Measurements from ENCODE around the gene USP3. TPM values are rescaled to one million over a fixed set of nuclear protein-coding genes. Genes with fewer than 3 reads are reported as not detected.

Gene USP3
- total and polyA plus RNA-seq, 2 donors (not counting 3 experiments of a cell fraction or from before 2014, with no cell fraction given) = 18.8 to 52.4 TPM

DNA sequence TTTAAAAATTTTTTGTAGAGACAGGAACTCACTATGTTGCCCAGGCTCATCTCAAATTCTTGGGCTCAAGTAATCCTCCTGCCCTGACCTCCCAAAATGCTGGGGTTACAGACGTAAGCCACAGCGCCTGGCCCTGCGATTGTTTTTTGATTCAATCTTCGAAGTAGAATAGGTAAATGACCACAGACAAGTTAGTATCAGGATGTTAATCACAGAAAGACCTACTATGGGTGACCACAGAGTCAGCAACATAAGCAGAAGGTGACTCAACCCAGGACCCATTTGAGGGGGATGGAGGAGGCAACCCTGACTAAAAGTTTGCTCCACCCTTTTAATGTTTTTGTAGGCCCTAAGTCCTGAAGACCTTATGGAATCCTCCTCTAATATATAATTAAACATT is 10.0 kb upstream of the USP3 start:
- ChIA-PET CTCF (no interaction called here), POLR2A (no interaction called here)
- dilution Hi-C loops (cut with MboI; ENCODE audit: extremely low pct_ligation_motif_present, low sequenced_read_pairs) = no loop called here

DNA sequence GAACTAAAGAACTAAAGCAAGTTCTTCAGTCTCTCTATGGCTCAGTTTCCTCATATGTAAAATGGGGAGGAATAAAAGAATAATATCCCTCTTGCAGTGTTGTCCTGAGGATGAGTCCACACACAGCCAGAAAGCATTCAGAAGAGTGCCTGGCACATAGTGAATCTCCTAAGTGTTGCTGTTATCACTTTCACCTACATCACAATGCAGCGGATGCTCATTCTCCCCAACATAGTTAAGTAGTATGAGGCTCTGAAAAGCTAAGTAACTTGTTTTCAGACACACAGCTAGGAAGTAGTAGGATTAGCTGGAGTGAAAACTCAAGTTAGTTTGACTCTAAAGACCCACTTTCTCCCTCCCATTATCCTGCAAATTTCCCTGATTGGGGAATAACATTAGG is 9.1 kb upstream of the USP3 start:
- H3K79me2 ChIP-seq (ENCODE audit: control insufficient read depth, insufficient read depth, low read length) = no peaks in the 10 kb centered on the region
- BruUV-seq (replicated peaks) = no TSS peak
- no peaks in the 10 kb centered on the region for H3K9me1 ChIP-seq (replicated peaks; ENCODE audit: control insufficient read depth, extremely low read depth, insufficient read depth, low read length)
- TF ChIP-seq, protein P1, sequence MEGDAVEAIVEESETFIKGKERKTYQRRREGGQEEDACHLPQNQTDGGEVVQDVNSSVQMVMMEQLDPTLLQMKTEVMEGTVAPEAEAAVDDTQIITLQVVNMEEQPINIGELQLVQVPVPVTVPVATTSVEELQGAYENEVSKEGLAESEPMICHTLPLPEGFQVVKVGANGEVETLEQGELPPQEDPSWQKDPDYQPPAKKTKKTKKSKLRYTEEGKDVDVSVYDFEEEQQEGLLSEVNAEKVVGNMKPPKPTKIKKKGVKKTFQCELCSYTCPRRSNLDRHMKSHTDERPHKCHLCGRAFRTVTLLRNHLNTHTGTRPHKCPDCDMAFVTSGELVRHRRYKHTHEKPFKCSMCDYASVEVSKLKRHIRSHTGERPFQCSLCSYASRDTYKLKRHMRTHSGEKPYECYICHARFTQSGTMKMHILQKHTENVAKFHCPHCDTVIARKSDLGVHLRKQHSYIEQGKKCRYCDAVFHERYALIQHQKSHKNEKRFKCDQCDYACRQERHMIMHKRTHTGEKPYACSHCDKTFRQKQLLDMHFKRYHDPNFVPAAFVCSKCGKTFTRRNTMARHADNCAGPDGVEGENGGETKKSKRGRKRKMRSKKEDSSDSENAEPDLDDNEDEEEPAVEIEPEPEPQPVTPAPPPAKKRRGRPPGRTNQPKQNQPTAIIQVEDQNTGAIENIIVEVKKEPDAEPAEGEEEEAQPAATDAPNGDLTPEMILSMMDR (IDR thresholded peaks at IDR 0.05; ENCODE audit: extremely low read depth in 1 of 2, insufficient read depth in 1 of 2, low read depth in 1 of 2, low read length in 2 of 2) = no peak
- TF ChIP-seq FOS (IDR thresholded peaks at IDR 0.05; ENCODE audit: borderline replicate concordance, insufficient read depth, low read length) = no peak
- TF ChIP-seq GATA2 (IDR thresholded peaks at IDR 0.05; ENCODE audit: insufficient read depth, insufficient read length, low read depth, low read length) = no peak
- no peak for TF ChIP-seq MYC (IDR thresholded peaks at IDR 0.05; ENCODE audit: low read depth, low read length)
- TF ChIP-seq, protein P2, sequence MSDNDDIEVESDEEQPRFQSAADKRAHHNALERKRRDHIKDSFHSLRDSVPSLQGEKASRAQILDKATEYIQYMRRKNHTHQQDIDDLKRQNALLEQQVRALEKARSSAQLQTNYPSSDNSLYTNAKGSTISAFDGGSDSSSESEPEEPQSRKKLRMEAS (IDR thresholded peaks at IDR 0.05; ENCODE audit: insufficient read depth, insufficient read length) = no peak
- no peak for TF ChIP-seq JUN (IDR thresholded peaks at IDR 0.05; ENCODE audit: borderline replicate concordance, insufficient read depth, insufficient read length, low read depth)
- TF ChIP-seq POLR2AphosphoS5 (IDR thresholded peaks at IDR 0.05; ENCODE audit: insufficient read depth, low read depth, low read length) = no peak
- no peak for TF ChIP-seq EZH2 (IDR thresholded peaks at IDR 0.05; ENCODE audit: borderline replicate concordance, low read depth, low read length, severe bottlenecking)
- no peak for TF ChIP-seq POLR2A (IDR thresholded peaks at IDR 0.05; ENCODE audit: low read depth, low read length)
- H3K9me3 ChIP-seq (replicated peaks; ENCODE audit: control insufficient read depth, insufficient read depth, low read length) = no peaks in the 10 kb centered on the region
- intact Hi-C loops (cut with micrococcal nuclease) (no loop called here), dilution Hi-C loops (cut with MboI; ENCODE audit: extremely low pct_ligation_motif_present, low sequenced_read_pairs) (no loop called here)
- no peak overlapping the region for H2AFZ ChIP-seq (ENCODE audit: low read depth, low read length)
- H3K36me3 ChIP-seq (ENCODE audit: control insufficient read depth in 2 of 2, extremely low read depth in 1 of 2, insufficient read depth in 2 of 2, low read length in 2 of 2) = no peaks in the 10 kb centered on the region
- DNase-seq (ENCODE audit: low read depth, low spot score) (no peak), FAIRE-seq (no peak)
- no peak overlapping the region for H3K4me2 ChIP-seq (ENCODE audit: insufficient read depth, low read length)
- H3K9ac ChIP-seq (replicated peaks; ENCODE audit: extremely low read depth, insufficient read depth, low read length) = no peak overlapping the region
- H4K20me1 ChIP-seq (replicated peaks; ENCODE audit: control insufficient read depth, extremely low read depth, insufficient read depth, low read length) = no peaks in the 10 kb centered on the region
- ChIA-PET POLR2A (no interaction called here), CTCF (interaction anchor here (1.1 to 2.2 kb wide), 4 partner anchors 8 to 29 kb away, joined by 3 to 14 read pairs (median 7); no protein-coding TSS in a partner anchor)
- peaks cover 4 to 7% of the 10 kb centered on the region in 2 experiments for H3K27me3 ChIP-seq (ENCODE audit: control insufficient read depth in 2 of 2, insufficient read depth in 2 of 2, low read length in 2 of 2)
- no peak overlapping the region for H3K4me3 ChIP-seq (replicated peaks in 1 of 3; ENCODE audit: insufficient read depth in 1 of 3, low read depth in 1 of 3, low read length in 3 of 3)
- H3K27ac ChIP-seq (ENCODE audit: insufficient read depth, low read depth, low read length) = no peak overlapping the region
- no peaks in the 10 kb centered on the region for H3K4me1 ChIP-seq (ENCODE audit: control insufficient read depth, extremely low read depth, insufficient read depth, low read length)

More for the DNA sequence above, 10.0 kb upstream of the USP3 start:
- TF ChIP-seq POLR2A (IDR thresholded peaks at IDR 0.05; ENCODE audit: low read depth, low read length) = no peak
- Histone ChIP-seq H3K79me2 (ENCODE audit: control insufficient read depth, insufficient read depth, low read length) (no peaks in the 10 kb centered on the region), H3K9ac (replicated peaks; ENCODE audit: extremely low read depth, insufficient read depth, low read length) (no peak overlapping the region), H3K9me3 (replicated peaks; ENCODE audit: control insufficient read depth, insufficient read depth, low read length) (no peaks in the 10 kb centered on the region), H4K20me1 (replicated peaks; ENCODE audit: control insufficient read depth, extremely low read depth, insufficient read depth, low read length) (no peaks in the 10 kb centered on the region), H3K4me2 (ENCODE audit: insufficient read depth, low read length) (no peak overlapping the region), H3K36me3 (ENCODE audit: control insufficient read depth in 2 of 2, extremely low read depth in 1 of 2, insufficient read depth in 2 of 2, low read length in 2 of 2) (no peaks in the 10 kb centered on the region), H3K9me1 (replicated peaks; ENCODE audit: control insufficient read depth, extremely low read depth, insufficient read depth, low read length) (no peaks in the 10 kb centered on the region), H3K27me3 (ENCODE audit: control insufficient read depth in 2 of 2, insufficient read depth in 2 of 2, low read length in 2 of 2) (peaks cover 4 to 7% of the 10 kb centered on the region in 2 experiments), H3K27ac (ENCODE audit: insufficient read depth, low read depth, low read length) (no peak overlapping the region), H3K4me3 (replicated peaks in 1 of 3; ENCODE audit: insufficient read depth in 1 of 3, low read depth in 1 of 3, low read length in 3 of 3) (no peak overlapping the region), H2AFZ (ENCODE audit: low read depth, low read length) (no peak overlapping the region), H3K4me1 (ENCODE audit: control insufficient read depth, extremely low read depth, insufficient read depth, low read length) (no peaks in the 10 kb centered on the region)
- intact Hi-C loops (cut with micrococcal nuclease) = no loop called here
- DNase-seq (ENCODE audit: low read depth, low spot score) (no peak), FAIRE-seq (no peak)
- BruUV-seq (replicated peaks) = no TSS peak

All from endothelial cell of umbilical vein (primary cell).